Stimulated activated CD4-positive, alpha-beta T cell treated with anti-CD3 and anti-CD28 coated beads, Interleukin-1b, Interleukin-23, amount 100 ng/mL, for 48 hours (primary cell): ENCODE measurements around the gene SLC35A2.

Experiments
- DNase-seq: peaks from one replicate; pipeline ENCODE4 v3.0.0-alpha.2; 2020

The SLC35A2 gene

DNA sequence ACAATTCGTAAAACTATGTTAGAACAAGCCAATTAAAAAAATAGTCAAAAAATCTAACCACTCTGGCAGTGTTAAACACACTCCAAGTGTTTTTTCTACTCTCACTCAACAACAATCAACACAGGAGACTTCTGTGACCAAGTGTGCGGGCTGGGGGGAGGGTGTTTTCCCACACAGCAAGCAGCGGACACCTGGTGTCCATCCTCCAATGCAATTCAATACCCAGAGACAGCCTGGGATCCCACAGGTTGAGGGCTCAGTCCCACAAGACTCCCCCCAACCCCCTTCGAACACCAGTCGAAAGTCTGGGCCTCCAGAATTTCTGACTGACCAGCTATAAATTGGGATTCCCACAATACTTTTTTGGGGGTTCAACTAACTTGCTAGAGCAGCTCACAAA is 15.7 kb upstream of the SLC35A2 start:
- DNase-seq: no peak

DNA sequence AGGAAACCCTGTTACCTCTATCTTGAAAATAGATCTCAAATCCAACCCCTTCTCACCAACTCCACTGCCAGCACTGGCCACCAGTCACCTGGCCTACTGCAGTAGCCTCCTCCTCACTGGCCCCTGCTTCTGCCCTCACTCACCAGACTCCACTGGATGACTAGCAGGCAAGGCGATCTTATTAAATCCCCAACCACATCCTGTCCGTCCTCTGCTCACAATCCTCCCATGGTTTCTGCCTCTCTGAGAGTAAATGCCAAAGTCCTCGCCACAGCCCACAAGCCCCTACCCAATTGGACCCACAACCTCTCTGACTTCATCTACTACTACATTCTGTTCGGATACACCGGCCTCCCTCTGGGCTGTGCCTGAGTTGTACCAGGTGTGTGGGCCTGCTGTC is 12.8 kb upstream of the SLC35A2 start:
- DNase-seq: no peak

DNA sequence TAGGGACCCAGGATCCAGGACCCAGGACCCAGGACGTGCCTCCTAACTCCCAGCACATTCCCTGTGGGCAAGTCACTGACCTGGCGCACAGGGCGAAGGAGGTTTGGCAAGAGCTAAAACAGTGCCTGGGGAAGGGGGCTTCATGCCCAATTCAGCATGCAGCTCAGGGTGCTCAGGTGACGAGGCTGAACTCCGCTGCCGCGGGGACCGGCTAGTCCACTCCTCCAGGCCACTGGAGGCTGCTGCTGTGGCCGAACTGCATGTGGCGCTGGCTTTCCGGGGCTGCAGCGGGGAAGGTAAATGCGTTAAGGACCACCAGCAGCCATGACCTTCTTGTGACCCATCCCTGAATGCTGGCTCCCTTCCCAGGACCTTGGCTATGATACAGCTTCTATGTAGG is 12.3 kb upstream of the SLC35A2 start:
- no peak for DNase-seq

DNA sequence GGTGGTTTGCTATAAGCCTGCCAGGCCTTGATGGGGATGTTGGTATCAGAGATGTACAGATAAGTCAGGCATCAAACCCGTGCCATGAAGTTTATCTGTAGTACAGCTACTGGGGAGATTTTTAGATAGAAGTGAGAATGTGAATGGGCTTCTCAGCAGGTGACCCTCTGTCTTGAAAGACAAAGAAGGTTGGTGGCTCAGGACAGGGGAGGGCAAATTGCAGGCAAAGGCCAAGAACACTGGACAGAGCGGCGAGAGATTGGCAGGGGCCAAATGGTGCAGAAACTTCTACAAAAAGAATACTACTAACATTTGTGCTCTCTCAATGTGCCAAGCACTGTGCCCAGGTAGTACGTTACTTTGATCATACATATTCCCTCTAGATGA is 9.3 kb upstream of the SLC35A2 start:
- no peak for DNase-seq

DNA sequence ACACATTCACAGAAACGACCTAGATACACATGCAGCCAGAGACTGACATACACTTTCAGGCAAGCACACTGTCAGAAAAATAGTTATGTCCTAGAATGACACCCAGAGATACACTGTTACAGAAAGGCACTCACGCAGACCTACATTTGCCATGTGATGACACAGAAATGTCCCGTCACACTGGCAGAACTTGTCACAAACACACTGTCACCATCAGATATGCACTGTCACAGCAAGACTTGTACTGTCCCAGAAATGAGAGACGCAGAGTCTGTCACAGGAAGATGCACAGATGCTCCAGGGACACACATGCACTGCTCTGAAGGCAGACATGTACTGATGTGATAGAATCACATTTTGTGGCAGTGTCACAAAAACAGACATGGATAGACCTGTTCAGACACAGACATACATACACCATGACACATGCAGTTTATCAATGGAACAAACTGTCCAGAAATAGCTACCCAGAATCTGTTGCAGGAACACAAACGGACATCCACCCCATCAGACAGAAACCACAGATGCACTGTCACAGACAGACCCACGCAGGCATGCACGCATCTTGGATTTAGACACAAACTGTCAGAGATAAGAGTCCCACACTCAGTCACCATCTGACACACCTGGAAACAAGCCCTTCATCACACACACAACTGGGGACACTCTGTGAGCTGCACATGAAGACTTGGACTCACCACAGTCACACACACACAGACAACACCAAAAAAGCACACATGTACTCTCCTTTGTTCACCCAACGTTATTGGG is 8.7 kb upstream of the SLC35A2 start:
- DNase-seq: peak; percentile 50

DNA sequence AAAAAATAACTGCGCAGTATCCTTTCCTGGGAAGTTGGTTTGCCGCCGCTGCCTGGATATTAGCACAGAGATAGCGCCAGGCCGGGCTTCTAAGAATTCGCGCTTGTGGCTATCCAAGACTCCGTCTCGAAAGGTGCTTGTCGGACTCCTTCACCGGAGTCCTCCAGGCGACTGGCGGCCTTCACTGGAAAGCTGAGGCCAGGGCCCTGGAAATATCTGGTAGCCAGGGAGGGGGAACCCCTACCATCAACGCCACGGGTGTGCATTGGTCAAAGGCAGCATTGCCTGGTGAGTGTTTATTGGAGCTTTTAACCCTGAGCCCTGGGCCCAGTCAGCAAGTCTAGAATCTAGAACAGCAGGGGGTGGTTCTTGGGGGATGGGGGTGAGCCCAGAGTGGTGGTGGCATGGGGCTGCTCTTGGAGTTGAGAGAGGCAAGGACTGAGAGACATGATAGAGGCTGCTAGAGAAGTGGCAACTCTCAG is 8.0 kb upstream of the SLC35A2 start:
- DNase-seq: peak; percentile 59

DNA sequence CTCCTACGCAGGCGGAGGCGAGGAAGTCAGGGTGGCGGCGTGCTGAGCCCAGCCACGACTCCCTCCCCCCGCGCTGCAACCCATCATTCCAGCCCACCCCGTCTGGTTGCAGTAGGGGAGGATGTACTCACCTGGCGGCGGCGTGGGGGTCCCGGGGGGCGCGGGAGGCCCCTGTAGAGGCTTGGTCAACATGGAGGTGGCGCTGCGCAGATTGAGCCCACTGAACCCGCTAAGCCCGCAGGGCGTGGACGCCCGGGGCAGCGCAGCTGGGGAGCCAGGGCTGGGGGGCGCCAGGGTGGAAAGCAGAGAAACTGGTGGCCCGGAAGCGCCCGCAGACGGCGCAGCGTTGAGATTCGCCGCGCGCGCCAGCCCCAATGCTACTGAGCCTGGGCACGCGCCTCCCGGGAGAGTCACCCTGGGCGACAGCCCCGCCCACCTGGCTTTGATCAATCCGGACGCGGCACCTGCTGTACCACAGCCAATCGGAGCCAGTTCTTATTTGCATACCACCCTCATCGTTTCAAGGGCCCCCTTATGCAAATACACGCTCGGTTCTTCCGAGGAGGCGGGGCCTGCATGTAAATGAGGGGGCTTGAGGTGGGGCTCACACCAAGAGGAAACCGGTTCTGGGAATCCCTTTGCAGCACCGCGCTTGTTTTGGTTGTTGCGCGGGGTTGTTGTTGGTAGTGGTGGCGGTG is 7.3 kb upstream of the SLC35A2 start, which contains the start of gene PIM2:
PIM2 (minus strand) TSS at position 382 of the 698 bp plus-strand sequence; CDS start at position 192, 190 bp downstream.
- peak; percentile 93 for DNase-seq

DNA sequence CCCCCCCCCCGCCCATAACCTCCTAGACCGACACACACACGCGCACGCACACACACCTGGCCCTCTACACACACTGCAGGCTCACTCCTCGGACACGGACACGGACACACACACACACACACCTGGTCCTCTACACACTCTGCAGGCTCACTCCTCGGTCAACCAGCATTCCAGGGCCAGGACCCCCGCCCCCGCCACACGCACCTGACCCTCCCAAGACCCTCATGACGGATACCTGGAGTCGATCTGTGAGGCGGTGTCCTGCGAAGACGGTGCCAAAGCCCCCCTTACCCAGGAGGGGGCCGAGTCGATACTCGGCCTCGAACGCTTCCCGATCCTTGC is 6.8 kb upstream of the SLC35A2 start:
- no peak for DNase-seq

DNA sequence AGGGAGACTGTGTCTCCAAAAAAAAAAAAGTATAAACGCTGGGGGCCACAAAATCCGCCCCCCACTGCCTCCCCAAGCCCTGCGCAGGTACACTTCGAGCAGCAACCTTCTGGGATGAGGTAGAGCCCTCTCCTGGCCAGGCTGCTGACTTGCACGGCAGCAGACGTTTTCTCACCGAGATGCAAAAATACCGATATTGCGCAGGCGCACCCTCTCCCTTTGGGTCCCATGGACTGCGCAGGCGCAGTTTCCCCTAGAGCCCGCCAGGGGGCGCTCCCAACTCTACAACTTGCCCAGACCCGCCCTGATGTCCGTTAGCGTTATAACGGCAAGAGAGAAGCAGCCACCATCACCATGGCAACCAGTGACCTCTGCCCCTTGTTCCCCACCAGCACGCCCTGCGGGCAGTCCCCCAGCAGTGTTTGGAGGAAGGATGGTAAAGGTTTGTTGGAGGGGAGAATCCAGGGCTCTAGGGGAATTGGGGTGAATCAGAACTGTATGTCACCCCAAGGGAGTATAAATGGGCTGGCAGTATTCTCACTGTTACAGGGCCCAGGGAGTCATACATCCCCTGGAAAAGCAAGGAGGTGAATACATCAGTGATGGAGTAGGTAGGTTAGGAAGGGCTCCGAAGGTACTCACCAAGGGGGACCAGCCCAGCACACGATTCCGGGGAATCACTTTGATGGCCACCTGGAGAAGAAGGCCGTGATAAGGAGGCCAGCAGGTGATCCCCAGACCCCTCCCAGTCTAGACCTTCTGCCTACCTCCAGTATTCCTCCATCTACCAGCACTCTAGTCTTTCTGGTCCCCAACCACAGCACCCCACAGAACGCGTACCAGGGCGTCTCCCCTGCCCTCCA is 5.9 kb upstream of the SLC35A2 start:
- peak; percentile 88 for DNase-seq

DNA sequence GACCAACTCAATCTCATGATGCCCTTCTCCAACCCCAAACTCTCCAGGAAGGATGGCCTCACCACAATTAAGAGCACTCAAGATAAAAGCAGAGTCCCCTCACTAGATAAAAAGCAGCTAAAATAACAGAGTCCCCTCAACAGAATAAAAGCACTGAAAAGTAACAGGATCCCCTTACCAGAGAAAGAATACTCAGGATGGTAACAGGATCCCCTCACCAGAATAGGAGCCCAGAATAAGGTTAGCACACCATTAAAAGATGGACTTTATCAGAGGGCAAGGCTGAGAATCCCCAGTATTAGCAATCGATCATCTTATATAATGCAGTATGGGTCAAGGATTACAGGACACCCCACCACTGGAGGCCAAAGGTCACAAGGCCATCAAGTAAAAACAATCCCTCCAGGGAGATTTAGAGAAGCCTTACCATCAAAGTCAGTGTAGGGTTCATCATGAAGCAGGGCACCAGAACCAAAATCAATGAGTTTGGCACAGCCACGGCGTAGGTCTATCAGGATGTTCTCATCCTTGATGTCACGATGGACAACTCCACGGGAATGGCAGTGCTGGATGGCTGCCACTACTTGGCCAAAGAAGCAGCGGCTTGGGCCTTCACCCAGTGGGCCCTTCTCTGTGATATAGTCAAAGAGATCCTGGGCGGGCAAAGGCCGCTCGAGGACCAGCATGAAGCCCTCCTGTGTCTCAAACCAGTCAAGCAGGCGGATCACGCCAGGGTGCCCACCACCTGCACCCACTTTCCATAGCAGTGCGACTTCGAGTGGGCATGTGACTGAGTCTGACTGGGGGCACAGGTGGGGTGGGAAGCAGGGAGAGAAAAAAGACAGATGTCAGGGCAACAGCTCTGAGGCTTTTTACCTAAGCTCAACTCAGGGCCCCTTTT is 3.4 kb upstream of the SLC35A2 start:
- DNase-seq: no peak

DNA sequence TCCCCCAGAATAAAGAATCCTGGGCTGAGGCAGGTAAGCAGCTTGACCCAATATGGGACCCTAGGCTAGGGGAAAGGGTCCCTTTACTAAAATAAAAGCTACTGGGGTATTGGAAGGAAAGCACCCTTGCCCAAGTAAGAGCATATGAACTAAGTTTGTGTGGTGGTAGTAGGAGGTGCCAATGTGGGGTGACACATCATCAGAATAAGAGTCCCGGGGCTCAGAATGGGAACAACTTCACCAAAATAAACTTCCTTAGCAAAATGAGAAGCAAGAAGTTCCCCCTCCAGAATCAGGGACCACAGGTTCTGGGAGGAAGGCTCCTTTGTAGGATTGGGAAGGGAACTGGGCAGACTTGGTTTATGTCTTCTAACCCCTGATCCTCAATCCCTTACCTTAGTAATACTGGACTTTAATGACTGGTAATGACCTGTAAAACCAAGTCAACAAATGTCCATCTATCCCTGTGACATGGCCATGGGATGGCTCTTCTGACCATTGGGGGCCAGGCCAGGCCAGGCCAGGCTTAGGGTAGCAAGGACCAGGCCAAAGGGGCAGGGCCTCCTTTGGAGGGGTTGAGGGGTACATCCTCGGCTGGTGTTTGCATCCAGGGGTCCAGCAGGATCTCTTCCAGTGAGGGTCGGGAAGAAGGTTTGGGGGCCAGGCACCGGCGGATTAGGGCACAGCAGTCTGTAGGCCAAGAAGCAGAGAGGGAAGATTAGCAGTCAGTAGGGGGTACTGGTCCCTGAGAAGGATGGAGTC is 2.3 kb upstream of the SLC35A2 start:
- DNase-seq: no peak

DNA sequence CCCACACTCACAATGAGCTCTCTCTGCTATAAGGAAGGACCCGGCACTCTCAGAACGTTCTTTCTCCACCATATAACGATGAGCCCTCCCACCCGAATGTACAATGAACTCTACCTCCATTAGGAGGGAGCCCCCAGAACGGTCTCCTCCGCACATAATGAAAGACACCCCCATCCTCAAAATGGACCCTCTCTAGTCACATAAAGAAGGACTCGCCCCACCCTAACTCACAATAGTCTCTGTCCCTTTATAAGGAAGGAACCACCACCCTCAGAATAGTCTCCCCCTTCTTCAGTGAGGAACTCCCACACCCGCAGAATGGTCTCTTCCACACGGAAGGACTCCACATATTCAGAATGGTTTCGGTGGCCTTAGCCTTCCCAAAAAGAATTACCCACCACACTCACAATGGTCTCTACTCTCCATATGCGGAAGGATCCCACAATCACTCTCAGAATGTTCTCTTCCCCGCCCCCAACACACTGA is 477 bp downstream of the SLC35A2 start:
- no peak for DNase-seq

DNA sequence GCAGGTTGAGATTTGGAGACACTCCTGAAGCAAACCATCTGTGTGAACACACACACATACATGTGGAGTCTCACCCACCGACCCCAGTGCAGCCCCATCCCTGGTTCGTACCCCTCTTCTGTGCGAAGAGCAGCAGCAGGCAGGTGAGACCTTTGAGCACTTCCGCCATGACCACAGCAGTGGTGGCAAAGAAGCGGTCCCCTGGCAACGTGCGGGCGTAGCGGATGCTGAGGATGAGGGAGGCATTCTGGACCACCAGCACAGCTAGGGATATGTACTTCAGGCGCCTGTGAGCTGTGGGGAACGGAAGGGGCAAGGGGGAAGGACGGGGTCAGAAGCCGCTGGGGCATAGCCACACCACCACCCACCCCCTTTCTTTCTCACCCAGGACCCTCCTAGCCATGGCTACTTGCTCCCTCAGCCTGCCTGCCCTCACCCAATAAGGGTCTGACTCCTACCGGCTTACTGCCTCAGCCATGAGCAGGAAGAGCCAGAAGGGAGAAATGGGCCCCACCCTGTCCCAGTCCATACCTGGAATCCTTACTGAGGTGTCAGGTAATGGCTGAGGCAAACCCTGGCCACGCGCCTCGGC is 1.6 kb downstream of the SLC35A2 start:
- DNase-seq: no peak

DNA sequence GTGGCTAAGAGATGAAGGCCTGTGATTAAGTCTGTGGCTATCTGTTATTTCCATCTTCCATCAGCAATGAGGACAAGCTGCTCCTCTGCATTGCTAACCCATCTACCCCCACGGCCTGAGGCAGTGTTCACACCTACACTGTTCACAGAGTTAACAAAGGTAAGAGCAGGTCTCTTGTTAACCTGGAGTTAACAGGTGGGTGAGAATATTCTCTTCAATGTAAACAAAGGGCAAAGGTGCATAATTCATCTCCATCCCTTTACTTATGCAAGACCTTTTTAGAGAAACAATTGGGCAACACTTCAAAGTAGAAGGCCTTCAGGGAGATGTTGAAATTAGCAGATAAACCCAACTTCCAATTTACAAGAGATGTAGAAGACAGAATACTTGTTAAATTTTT is 2.8 kb downstream of the SLC35A2 start:
- no peak for DNase-seq

DNA sequence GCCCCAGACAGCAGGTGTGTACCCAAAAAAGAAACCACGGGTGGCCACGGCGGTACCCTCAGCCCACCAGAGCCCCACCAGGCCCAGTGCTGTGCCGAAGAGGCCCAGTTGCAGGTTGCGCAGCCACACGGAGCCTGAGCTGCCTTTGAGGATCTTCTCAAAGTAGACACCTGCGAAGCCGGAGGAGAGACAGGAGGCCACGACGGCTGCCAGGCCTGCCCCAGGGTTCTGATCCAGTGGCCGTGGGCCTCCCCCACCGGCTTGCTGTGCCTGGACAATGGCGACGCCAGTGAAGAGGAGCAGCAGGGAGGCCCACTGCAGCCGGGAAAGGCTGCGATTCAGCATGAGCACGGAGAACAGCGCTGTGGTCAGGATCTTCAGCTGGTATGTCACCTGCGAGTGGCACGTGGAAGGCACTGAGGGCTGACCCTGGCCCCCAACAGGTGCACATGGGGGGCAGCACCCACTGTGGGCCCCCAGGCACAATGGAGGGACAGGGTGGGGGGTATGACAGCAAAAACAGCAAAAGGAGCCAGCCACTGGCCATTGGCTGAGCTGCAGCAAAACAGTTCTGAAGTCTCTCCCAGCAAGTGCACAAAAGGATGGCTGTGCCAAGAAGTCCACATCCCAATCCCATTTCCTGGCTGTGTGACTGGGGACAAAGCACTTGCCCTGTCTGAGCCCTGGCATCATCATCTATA is 6.2 kb downstream of the SLC35A2 start:
- no peak for DNase-seq

DNA sequence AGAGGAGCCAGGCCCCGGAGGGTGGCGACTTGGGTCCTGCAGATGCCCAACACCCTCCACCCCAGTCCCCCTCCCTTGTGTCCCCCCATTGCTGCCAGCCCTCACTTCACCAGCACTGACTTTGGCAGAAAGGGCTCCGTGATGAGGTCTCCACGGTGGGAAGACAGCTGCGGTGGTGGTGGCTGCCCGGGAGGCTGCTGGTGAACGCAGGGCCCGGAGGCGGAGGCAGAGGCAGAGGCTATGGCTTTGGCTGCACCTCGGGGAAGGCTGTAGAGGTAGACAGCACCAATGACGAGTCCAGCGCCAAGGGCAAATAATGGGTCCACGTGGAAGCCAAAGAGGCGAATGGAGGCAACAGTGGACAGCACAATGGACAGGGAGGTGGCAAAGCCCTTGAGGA is 6.8 kb downstream of the SLC35A2 start:
- no peak for DNase-seq

DNA sequence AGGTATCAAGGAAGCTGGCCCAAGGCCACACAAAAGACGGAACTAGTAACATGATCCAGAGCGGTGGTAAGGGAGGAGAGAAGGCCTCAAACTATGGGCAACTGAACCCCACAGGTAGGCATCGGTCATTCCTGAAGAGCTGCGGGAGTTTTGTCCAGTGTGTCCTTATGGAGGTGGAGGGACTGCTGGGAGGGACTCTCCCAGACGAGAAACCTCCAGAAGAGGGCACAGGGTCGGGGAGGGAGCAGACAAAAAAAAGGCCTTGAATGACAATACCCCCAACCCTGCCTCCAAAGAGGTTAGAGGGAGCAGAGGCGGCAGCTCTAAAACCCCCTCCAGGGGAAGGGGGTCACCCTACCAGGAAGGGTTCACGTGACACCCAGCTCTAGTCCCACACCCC is 7.3 kb downstream of the SLC35A2 start:
- no peak for DNase-seq

DNA sequence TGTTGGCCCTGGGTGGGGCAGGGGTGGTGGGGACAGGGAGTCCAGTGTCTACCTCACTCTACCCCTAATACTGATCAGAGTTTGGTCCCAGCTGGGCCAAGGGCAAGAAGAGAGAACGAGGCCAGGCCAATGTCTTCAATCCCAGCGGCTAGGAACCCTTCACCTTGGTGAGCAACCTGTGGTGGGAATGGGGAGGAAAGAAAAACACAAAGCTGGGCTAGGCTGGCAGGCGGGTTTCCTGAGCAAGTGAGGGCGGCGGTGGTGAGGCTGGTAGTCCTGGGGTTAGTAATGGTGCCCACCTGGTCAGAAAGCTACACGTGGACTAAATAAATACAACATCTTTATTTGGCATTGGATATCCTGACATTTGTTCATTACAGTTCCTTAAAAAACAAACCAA is 8.2 kb downstream of the SLC35A2 start:
- DNase-seq: no peak

DNA sequence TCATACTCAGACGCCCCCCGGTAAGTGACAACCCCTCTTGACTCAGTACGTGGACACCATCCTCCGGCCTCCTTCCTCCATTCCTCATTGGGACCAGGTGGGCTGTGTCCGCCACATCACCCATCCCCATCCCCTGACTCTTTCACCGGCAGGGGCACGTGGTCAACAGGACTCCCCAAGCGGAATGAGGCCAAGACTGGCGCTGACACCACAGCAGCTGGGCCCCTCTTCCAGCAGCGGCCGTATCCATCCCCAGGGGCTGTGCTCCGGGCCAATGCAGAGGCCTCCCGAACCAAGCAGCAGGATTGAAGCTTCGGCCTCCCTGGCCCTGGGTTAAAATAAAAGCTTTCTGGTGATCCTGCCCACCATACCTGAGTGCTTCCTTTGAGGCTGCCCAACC is 8.7 kb downstream of the SLC35A2 start:
- no peak for DNase-seq

DNA sequence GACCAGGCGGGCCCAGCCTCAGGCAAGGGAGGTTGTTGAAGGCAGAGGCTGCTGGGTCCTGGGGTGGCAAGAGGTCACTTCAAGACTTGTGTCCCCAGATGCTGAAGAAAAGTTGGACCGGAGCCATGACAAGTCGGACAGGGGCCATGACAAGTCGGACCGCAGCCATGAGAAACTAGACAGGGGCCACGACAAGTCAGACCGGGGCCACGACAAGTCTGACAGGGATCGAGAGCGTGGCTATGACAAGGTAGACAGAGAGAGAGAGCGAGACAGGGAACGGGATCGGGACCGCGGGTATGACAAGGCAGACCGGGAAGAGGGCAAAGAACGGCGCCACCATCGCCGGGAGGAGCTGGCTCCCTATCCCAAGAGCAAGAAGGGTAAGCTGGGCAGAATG is 9.3 kb downstream of the SLC35A2 start:
- no peak for DNase-seq
